ENCODE results near the gene PRAMEF1.

DNA sequence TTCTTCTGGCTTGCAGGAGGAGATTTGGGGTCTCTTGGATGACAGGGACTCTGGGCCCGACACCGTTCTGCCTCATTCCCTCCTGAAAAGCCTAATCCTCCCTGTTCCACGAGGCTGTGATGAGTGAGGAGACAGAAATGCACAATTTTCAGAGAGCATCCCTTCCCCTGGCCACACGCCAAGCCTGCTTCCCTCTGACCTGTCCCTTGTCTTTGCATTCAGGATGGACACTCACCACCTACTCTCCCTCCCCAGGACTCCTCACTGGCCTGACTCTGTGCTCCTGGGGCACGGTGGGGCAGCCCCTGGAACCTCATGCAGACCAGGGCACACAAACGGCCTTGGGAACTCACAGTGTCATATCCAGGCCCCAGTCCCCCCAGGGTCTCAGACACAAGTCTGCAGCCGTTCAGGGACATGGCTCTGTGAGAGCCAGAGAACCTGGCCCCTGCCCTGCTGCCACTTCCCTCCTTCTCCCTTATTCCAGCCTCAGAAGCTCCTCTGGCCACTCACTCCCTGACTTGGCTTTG is 21.2 kb upstream of the PRAMEF1 start:
- TF ChIP-seq POLR2A (IDR thresholded peaks at IDR 0.05; ENCODE audit: low read length), result no peak
- TF ChIP-seq GATA1 (IDR thresholded peaks at IDR 0.05; ENCODE audit: low read depth, low read length), result no peak
